HG03066 (cell line): ENCODE measurements around the gene ATRX.
"Not testable (repeated sequence)": the region's sequence is repeated elsewhere in the genome, so short reads cannot be mapped to it uniquely, and the experiment has no call there.

Experiments
- ATAC-seq: cut with Tn5 transposase; IDR thresholded peaks from one replicate; pipeline ENCODE4 v1.9.1; 2021; ENCODE audit warnings: low read depth; ENCODE audit not compliant: unreplicated experiment

The ATRX gene

DNA sequence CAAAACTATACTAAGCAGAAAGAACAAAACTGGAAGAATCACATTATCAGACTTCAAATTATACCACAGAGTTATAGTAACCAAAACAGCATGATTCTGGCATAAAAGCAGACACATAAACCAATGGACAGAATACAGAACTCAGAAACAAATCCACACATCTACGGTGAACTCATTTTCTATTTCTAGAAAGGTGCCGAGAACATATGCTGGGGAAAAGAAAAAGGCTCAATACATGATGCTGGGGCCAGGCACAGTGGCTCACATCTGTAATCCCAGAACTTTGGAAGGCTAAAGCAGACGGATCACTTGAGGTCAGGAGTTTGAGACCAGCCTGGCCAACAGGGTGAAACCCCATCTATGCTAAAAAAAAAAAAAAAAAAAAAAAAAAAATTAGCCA lies 52.7 kb downstream of the ATRX start:
- ATAC-seq, result no peak

DNA sequence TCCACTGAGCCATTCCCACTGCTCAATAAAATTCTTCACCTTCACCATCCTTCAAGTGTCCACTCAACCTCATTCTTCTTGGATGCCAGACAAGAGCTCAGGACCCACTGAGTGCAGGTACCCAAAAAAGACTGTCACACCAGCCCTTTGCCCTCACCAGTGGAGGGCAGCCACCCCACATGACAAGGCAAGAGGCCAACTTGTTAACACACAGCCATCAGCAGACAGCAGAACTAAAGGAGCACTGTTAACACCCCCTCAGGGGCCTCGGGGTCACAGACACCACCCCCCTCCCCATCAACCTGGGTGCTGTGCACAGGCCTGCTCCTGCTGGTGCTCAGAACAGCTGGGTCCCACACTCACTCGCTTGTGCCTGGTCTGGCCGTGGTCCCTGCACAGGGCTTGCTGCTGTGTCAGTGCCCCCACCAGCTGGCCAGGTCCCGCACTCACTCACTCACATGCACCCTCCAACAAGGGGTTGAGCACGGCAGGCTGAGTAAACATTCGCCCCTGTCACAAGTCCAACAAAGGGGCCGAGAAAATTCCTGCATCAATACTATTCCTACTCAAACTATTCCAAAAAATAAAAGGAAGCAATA lies 54.1 kb downstream of the ATRX start:
- ATAC-seq, result no peak

DNA sequence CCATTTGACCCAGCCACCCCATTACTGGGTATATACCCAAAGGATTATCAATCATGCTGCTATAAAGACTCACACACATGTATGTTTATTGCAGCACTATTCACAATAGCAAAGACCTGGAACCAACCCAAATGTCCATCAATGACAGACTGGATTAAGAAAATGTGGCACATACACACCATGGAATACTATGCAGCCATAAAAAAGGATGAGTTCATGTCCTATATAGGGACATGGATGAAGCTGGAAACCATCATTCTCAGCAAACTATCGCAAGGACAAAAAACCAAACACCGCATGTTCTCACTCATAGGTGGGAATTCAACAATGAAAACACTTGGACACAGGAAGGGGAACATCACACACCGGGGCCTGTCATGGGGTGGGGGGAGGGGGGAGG lies 59.9 kb downstream of the ATRX start:
- ATAC-seq, result not testable (repeated sequence)

DNA sequence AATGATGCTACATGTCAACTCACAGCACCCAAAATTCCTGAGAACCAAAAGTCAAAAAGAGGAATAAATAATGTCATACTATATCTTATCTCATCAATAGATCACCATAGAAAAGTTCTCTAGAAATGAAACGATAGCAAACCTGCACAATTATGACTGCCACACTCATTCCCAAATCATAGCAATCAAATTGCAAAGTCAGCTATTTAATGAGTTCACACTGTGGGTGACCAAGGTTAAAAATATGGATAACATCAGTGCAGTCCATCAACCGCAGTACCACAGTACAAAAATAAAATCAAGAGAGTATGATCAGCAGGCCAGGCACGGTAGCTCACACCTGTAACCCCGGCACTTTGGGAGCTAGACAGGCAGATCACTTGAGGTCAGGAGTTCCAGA lies 62.3 kb downstream of the ATRX start:
- ATAC-seq, result no peak

DNA sequence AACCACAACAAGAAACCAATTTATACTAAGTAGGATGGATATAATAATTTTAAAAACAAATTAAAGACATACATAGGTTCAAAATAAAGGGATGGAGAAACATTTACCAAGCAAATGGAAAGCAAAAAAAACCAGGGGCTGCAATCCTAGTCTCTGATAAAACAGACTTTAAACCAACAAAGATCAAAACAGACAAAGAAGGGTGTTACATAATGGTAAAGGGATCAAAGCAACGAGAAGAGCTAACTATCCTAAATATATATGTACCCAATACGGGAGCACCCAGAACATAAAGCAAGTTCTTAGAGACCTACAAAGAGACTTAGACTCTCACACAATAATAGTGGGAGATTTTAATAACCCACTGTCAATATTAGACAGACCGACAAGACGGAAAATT lies 66.6 kb downstream of the ATRX start:
- ATAC-seq, result no peak

DNA sequence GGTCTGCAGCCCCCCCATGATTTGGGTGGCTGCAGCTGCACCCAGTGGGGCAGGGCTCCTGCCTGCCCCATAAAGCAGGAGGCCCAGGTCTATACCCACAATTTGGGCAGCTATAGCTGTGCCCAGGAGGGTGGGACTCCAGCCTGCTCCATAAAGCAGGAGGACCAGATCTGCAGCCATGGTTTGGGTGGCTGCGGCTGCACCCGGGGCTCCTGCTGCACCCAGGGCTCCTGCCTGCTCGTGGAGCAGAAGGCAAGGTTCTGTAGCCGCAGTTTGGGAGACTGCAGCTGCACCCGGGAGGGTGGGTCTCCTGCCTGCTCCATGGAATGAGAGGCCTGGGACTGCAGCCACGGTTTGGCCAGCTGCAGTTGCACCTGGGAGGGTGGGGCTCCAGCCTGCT lies 81.1 kb downstream of the ATRX start:
- no peak for ATAC-seq

DNA sequence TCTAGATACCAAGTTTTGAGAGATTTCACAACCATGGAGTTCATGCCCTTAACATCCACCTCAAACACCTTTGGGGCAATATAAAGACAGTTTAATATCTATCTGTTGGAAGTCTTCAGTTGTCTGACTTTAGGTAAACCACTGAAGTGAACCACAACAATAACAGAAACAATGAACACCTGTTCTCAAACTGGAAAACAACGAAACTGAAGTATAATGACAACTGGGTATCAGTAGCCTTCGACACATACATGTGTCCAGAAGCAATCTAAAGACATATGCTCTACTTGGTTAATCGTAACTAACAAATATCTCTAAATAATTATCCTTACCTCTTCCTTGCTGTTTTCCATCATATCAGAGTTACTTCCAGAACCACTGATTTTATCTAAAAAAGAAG lies 87.8 kb downstream of the ATRX start:
- ATAC-seq, result no peak

DNA sequence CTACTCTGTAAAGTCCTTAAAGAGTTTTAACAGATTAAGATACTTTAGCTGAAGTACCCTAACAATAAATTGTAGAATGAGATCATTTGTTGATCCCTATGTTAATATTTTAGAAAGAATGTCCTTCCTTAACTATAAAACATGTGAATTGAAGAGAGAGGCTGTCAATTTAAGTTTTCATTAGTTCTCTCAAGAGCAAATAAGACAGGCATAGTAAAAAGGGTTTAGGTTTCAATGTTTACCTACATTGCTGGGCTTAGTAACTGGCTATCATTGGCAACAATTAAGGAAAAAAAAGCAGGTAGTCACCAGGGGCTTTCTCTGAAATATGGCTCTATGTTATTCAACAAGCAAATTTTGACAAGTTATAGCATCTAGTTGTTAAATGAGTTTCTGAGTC lies 91.5 kb downstream of the ATRX start:
- no peak for ATAC-seq

DNA sequence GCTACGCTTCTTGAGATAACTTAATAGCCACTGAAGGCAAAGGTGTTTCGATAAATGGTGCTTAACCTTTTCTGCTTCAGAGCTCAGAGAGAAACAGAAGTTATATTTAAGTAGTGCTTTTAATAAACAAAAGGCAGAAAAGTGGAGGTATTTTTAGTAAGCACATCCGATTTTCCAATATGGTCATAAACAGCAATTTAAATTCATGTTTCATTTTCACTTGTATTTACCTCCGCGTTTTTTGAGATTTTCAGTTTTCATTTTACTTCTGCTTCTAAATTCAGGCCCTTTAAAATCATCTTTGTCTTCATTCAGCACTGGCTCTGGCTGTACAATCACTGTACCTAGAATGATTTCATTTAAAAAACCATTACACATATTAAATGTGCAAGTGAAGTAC lies 92.4 kb downstream of the ATRX start:
- ATAC-seq, result no peak

DNA sequence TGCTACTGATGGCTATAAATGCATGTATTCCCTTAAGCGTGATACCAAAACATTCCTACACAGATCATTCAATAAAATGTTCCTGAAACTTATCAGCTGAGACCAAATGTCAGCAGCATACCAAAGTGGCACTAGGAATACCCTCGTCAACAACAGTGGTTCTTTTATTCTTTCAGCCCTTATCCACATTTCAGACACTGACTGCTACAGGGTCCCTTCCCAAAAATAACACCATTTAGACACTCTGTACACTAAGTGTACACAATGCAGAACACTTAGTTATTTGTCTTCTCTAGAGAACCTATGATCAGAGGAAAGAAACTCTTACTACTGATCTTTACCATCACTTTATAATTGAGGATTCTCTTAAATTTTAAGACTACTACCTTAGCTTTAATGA lies 94.1 kb downstream of the ATRX start:
- no peak for ATAC-seq

DNA sequence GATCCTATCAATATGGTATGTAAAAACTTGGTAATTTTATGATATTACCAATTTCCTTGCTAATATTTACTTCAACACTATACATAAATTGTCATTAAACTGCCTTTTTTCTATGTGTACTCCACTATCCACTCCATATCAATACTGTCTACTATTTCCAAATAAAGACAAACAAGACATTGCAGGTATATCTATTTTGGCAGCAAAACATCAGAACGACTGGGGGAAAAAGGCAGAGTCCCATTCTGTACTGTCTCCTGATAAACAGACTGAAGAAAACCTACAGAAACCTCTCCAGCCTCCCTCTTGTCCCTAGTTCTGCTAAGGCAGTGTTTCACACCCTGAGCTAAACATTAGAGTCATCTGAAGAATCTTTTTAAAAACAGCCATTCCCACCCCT lies 96.6 kb downstream of the ATRX start:
- no peak for ATAC-seq

DNA sequence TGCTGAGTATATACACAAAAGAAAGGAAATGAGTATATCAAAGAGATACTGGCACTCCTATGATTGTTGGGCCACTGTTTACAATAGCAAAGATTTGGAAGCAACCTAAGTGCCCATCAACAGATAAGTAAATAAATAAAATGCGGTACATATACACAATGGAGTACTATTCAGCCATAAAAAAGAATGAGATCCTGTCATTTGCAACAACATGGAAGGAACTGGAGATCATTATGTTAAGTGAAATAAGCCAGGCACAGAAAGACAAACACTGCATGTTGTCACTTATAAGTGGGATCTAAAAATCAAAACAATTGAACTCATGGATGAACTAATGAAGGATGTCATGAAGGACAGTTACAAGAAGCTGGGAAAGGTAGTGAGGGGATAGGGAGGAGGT lies 100.3 kb downstream of the ATRX start:
- not testable (repeated sequence) for ATAC-seq

DNA sequence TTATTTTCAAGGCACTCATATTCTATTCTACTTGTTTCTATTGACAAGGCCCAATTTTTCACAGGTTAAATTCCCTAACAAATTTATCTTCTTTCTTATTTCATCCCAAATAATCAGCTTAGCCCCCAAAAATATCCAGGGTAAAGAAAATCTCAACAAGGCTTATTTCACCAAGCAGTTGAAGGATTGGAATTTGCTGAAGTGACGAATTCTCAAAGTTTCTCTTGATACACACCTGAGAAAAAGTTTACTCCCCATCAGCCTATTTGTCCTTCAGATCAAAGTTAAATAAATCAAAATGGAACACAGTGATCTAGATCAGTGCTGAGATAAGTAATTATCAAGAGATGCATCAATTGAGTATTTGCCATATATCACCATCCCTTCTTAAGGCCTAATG lies 106.9 kb downstream of the ATRX start:
- no peak for ATAC-seq

DNA sequence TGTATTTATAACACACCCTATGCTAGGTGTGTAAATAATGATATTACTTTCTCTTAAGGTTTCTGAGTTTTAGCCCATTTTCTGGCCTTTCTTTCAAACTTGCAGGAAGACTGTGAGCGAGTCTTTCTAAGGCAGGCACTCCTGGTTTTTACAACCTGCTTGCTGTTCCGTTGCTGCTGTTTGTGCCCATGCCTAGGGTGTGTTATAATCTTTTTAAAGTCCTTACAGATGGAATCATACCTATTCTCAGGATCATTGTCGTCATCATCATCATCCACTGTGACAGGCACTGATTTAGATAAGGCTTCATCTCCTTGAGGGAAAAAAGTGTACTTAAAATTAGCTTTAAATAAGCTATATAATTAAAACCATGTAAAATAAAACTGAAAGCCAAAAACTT lies 110.0 kb downstream of the ATRX start:
- no peak for ATAC-seq

DNA sequence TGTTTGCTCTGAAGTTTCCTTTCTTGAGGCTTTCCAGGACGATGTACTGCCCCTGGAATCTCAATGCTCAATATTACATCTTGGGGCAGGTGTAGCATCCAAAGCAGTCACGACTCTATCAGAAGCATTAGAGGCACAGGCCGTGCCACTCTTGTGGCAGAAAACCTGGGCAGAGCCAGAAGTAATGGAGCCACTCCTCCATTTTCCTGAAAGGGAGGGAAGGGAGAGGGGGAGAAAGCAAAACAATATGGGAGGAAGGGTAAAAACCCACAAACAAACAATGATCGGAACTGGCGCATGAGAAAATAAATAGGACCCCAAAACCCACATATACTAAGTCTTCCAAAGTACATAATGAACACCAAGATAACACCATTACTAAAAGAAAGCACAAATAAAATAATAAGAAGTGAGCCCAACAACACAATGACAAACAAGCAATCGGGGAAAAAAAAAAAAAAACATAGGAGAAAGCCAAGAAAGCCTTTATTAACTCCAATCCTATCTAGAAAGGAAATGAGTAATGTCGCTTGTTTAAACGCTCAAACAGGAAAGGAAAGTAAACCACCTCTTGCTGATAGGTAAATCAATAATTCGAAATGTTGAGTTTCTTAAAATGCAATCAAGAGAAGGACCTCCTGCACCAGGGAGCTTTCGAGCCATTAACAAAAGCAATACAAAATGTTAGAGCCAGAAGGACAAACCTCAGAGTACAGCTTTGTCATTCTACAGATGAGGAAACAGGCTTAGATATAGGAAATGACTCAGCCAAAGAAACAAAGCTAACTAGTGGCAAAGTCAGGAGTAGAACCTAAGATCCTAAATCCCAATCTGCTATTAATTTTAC lies 117.4 kb downstream of the ATRX start:
- ATAC-seq, result no peak

DNA sequence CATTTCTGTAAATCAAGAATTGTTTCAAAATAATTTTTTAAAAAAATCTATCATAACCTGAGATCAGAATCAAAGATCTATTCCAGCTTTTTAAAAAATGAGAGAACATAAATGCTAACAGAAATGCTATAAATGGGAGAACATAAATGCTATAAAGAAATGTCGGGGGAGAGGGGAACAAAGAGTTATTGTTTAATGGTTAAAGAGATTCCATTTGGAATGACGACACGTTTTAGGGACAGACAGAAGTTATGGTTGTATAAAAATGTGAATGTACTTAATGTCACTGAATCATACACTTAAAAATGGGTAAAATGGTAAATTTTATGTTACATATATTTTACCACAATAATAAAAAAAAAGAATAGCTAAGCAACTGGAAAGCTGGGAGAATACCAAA lies 127.1 kb downstream of the ATRX start:
- no peak for ATAC-seq

DNA sequence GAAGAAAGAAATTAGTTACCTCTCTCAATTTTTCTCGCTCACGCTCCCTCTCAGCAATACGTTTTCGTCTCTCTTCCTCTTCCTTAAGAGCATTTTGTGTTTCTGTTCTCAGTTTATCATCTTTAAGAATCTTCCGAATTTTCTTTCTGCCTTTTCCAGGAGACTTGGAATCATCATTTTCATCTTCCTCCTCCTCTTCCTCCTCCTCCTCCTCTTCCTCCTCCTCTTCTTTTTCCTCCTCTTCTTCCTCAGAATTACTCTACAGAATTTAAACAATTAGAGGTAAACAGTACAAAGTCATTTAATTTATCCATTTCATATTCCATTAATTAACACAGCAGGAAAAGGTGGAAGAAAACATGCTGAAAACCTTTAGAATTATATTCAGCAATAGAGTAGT lies 133.9 kb downstream of the ATRX start:
- ATAC-seq, result no peak

DNA sequence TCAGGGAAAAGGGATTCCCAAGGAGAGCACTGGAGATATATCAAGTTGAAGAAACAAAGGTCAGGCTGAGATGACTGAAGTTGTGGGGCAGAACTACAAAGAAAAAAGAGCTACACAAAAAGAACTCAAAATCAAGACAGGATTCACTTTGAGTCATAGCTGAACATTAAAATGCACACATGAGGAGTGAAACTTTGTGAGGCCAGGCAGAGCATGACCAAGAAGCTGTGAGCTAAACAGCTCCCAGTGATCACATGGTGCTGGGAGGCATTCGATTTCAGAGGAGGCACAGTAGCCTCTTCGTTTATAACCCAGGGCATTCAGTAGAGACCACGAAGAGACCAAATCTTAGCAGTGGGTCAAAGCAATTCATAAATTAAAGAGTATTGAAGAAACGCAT lies 145.3 kb downstream of the ATRX start:
- ATAC-seq, result no peak

DNA sequence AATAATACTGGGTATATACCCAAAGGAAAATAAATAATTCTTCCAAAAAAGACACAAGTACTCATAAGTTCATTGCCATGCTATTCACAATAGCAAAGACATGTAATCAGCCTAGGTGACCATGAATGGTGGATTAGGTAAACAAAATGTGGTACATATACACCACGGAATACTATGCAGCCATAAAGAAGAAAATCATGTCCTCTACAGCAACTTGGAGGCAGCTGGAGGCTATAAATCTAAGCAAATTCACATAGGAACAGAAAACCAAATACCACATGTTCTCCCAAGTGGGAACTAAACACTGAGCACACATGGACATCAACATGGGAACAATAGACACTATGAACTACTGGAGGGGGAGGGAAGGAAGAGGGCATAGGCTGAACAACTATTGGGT lies 146.2 kb downstream of the ATRX start:
- no peak for ATAC-seq

DNA sequence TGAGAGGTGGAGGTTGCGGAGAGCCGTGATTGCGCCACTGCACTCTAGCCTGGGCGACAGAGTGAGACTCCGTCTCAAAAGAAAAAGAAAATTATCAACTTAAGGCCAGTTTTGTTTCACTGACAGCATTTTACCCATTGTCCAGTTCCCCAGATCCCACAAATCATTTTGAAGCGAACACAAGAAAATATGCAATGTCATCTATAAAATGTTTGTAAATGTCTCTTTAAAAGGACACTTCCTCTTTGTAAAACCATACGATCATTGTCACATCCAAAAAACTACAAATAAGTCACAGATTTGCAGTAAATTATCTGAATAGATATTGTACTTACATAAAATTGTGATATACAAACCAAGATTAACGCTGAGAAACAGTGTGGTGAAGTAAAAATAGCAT lies 147.6 kb downstream of the ATRX start:
- ATAC-seq, result no peak

DNA sequence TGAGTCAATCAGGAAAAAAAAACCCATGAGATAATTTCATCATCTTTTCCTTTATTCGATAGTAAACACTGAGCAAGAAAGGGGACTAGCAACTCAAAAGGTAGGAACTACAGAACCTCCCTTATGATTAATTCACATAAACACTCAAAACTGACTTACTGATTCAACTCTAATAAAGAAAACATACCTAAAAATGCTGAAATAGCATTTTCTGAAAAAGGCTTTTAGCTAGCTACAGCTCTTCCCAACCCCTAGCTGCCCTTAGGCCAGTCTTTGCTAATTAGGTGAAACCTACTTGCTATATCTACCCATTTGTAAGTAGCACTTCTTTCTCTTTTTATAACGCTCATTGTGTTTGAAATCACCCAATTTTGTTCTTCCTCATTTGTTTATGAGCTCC lies 150.6 kb downstream of the ATRX start:
- ATAC-seq, result no peak

DNA sequence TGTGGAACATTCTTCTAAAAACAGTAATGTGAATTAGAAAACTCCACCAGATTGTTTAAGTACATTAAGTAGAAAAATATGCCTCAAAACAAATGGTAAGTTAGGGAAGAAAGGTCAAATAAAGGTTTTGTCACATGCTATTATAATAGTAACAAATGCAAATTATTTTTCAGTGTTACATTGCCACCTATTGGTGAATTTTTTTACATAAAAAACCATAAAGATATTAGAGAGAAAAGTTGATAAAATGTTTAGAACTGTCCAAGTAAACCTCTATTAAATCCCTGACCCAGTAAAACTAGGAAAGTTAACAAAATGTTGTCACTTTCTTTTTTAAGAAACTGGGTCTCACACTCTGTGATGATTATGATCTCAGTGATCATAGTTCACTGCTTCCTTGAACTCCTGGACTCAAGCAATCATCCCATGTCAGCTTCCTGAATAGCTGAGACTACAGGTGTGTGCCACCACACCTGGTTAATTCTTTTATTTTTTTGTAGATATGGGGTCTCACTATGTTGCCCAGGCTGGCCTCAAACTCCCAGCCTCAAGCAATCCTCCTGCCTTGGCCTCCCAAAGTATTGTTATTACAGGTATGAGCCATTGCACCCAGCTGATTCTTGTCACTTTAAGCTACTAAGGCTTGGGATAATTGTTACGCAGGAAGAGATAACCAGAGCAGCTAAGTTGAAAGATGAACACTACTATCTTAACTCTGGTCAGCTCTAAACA lies 157.6 kb downstream of the ATRX start:
- ATAC-seq, result no peak
